IPS-NIHi11 (cell line): ENCODE results near the gene POLR1C.
"Not testable (repeated sequence)": the region's sequence is repeated elsewhere in the genome, so short reads cannot be mapped to it uniquely, and the experiment has no call there.

ENCODE experiments used
- DNase-seq: peaks from one replicate; pipeline ENCODE4 v3.0.0; 2012; ENCODE audit warnings: mixed read lengths, low spot score

POLR1C gene, protein sequence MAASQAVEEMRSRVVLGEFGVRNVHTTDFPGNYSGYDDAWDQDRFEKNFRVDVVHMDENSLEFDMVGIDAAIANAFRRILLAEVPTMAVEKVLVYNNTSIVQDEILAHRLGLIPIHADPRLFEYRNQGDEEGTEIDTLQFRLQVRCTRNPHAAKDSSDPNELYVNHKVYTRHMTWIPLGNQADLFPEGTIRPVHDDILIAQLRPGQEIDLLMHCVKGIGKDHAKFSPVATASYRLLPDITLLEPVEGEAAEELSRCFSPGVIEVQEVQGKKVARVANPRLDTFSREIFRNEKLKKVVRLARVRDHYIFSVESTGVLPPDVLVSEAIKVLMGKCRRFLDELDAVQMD

DNA sequence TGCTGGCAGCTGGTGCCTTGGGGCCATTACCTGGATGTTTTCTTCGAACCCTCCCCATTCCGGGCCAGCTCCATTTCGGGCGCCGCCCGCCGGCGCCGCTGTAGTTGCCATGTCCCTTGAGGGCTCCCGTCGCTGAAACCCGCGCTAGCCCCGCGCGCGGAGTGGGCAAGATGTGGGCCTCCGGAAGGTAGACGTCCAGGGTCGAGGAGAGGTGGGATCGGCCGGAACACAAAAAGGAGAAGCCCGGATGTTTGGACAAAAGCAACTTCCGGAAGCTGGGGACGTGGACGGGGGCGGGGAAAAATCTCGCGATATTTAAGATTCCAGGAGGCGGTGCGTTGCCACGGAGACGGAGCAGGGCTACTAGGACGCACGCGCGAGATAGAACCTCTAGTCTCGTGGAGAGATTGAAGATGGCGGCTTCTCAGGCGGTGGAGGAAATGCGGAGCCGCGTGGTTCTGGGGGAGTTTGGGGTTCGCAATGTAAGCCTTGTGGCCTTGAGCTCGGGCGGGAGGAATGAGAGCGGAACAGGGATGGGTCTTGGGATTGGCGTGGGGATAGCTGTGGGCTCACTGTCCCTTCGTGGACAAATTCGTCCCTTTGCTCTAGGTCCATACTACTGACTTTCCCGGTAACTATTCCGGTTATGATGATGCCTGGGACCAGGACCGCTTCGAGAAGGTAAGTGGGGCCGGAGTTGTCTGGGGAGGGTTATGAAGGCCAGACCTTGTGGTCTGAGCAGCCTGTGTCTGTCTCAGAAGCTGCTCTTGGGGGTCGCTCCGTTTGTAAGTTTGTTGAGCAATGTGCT, at the start of gene POLR1C, which contains the start of gene YIPF3:
Gene POLR1C (plus strand): TSS at position 393 of the 808 bp plus-strand sequence. CDS start 21 bp downstream, at position 414.
Gene YIPF3 (minus strand): TSS at position 230 of the 808 bp plus-strand sequence. CDS start 119 bp downstream, at position 111.
- DNase-seq = peak; percentile 96

DNA sequence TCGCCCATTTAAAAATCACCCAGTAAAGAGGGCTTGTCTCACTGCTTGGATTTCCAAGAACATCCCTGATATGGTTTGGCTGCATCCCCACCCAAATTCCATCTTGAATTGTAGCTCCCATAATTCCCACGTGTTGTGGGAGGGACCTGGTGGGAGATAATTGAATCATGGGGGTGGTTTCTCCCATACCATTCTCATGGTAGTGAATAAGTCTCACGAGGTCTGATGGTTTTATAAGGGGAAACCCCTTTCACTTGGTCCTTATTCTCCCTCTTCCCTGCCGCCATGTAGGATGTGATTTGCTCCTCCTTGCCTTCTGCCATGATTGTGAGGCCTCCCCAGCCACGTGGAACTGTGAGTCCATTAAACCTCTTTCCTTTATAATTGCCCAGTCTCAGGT, 49.6 kb upstream of the POLR1C start:
- not testable (repeated sequence) for DNase-seq

DNA sequence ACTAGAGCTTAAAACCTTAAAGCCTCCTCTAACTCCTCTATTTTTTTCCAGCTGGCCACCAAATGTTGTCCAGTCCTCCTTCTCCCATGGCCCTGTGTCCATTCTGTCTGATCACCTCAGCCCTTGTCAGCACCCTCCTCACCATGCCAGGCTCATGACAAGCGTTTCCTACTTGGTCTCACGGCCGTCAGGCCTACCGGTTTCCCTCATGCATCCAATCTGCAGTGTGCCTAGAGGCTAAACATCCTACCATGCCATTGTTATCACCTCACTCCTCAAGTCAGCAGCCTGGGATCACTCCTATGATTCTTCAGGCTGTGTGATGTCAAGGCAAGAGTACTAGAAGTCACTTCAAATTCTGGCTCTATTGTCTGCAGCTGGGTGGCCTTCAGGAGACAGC, 49.1 kb upstream of the POLR1C start:
- DNase-seq = no peak

DNA sequence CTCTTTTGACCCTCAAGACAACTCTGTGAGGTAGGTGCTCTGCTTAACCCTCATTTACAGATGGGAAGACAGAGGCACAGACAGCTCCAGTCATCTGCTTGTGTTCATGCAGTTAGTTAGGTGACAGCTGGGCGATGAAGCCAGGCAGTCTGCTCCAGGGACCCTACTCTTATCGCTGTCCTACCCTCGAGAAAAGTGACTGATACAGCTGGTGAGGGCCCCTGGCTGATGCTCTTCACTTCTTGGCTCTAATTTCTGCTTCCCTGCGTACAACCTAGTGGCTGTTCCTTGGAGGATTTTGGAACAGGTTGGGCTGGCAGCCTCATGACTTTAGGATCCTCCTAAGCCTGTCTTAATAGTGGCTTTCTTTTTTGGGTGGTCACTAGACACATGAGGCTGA, 48.6 kb upstream of the POLR1C start:
- no peak for DNase-seq

DNA sequence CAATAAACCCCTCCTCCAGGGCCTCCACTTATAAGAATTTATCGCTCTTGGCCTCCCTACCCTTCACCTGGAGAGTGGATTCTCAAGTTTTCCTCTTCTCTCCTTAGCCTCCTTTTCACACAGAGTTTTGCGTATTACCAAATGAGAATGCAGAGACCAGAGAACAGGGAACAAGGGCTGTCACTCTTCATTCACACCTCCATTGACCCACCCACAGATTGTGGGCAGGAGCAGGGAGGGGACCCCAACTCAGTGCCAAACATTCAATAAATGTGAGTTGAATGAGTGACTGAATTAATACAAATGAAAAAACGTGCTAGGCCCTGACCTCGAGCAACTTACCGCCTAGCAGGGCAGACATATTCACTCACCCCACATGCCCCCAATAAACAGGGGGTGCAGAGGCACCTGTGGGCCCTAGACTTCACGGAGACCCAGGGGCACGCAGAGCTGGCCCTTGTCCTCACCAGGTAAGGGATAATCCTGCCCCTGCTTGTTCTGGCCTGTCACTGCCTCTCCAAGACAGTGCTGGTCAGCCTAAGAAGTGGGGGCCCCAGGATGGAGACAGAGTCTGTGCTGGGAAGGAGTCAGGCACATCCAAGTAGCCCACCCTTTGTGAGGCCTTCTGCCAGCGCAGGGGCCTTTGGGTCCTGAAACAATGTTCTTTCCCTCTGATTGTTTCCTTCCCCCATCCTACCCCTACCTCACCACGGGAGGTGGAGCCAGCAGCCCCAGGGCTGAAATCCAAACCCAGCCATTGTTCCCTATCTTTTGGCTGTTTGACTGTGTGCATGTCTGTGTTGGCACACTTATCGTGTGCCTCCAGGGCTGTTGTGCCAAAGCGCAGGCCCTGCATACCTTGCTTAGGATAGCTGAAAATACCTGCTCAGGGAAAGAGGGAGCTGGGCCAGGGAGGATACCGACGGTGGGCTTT, 47.9 kb upstream of the POLR1C start:
- no peak for DNase-seq

DNA sequence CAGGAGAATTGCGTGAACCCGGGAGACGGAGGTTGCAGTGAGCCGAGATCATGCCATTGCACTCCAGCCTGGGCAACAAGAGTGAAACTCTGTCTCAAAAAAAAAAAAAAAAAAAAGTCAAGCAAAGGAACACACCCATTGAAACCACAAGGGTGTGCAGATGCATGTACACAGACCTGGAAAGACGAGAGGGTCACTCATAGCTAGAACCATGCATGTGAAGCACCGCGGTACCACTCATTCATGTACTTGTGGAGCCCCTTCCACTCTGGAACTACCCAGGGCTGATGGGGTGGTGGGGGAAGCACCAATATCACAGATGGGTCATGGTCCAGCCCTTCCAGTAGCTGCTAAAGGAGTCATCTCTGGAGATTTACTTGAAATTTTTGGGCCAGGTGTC, 46.9 kb upstream of the POLR1C start:
- DNase-seq = no peak

DNA sequence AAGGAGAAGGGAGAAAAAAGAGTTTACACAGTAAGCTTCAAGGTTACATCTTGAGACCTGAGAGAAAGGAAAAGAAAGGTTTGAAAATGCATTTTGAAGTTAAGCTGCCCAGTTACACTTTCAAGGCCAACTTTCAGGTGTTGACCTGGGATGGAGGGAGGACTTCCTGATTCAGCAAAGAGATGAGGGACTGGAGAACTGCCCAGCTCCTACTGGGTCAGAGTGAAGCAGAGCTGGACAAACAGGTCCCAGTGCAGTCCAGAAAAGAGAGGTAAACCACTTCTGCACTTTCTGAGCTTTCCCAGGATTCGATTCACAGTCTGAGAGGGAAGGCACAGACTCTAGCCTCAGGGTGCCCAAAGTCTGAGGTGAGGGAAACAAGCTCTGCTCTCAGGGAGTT, 45.5 kb upstream of the POLR1C start:
- no peak for DNase-seq

DNA sequence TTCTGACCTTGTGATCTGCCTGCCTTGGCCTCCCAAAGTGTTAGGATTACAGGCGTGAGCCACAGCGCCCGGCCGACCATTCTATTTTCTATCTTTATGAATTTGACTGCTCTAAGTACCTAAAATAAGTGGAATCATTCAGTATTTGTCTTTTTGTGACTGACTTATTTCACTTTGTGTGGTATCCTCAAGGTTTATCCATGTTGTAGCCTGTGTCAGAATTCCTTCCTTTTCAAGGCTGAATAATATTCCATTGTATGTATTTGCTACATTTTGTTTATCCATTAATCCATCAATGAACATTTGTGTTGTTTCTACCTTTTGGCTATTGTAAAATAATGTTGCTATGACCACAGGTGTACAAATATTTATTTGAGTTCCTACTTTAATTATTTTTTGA, 44.4 kb upstream of the POLR1C start:
- DNase-seq = no peak

DNA sequence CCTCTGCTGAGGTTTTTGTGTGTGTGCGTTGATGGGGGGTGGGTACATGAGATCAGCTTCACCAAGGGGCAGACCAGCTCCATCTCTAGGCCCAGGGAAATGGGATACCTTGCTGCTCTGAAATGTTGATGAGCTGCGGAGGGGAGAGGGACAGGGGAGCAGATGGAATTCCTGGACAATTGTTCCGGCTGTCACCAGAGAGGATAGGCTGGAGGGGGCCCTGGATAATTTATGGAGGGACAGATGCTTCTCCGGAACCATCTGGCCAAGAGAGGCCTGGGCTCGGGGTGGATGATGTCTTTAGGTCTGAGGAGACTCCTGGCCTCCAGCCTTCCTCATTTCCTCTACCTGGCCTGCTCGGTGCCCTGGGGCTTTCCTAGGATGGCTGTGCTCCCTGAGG, 41.4 kb upstream of the POLR1C start:
- DNase-seq = no peak

DNA sequence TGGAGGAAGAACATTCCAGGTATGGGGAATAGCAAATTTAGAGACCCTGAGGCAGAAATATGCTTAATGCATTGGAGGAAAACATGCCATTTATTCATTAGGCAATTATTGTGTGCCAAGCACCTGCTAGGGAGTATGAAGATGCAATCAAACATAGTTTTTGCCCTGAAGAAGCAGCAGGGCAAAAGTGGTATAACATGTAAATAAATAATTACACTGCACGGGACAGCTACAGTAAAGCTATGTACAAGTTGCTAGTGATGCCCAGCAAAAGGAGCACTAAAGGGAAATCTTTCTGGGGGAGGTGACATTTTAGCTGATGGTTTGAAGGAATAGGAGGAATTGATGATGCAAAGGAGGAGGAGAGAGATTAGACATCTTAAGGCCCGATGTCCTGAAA, 40.1 kb upstream of the POLR1C start:
- no peak for DNase-seq

DNA sequence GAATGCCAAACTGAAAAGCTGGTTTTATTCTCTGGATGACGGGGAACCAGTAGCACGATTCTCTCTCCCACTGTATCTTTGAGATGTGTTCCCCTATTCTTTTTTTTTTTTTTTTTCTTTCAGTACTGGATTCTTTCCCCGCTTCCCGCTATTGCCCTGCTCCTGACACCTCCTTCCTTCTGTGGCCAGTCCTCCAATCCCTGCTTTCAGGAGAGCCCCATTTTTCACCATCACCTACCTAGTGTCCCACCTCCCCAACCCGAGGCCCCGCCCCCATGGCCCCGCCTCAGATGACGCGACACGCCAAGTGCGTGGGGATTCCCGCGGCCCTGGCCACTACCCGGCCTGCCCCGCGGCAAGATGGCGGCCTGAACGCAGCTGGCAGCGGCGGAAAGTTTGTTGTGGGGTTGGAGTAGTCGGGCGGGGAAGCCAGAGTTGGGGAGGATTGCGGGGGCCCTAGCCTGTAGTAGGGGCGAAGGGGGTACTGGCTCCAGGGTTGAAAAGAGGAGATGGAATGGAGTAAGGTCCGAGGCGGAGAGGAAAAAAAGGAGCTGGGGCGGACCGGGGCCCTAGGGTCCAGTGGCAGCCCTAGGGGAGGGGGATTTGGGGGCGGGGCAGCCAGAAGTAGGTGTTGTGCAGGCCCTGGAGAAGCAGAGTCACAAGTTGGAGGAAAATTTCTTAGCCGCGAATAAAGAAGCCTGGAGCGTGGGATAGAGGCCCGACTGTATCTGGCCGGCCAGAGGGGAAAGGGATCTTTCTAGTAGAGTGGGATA, 39.5 kb upstream of the POLR1C start, which contains the start of gene TJAP1:
Gene TJAP1 (plus strand): TSS at position 336 of the 773 bp plus-strand sequence. CDS start 21,432 bp downstream, outside the sequence.
- peak; percentile 100 for DNase-seq

DNA sequence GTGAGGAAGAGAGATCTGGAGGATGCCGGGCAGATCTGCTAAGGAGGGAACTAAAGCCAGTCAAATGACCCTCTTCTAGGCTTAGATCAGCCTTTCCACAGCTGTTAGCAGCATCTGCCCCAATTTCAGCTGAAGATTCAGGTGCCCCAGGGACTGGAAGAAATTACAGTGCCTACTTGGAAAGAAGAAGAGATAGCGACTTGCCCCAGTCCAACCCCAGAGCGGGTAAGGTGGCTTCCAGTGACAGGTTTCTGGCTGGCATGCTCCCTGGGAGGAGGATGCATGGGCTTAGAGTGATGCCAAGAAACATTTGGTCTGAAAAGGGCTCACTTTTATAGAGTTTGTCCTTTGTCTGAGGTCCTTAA, 38.9 kb upstream of the POLR1C start:
- no peak for DNase-seq

DNA sequence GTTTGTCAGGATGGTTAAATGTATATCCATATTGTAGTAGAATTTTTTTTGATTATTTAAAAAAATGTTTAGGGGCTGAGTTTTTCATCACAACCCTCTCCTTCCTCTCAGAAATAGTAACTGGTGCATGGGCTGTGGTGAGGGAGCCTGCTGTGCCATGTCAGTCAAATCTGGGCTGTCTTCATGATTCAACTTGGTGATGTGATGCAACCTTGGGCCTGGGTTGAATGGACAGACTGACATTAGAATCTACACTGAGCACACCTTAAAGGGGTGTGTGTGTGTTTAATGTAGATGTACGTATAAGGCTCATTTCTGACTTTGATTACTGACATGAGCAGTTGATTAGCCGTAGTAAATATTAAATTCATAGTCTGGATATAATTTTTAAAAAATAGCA, 35.8 kb upstream of the POLR1C start:
- no peak for DNase-seq

DNA sequence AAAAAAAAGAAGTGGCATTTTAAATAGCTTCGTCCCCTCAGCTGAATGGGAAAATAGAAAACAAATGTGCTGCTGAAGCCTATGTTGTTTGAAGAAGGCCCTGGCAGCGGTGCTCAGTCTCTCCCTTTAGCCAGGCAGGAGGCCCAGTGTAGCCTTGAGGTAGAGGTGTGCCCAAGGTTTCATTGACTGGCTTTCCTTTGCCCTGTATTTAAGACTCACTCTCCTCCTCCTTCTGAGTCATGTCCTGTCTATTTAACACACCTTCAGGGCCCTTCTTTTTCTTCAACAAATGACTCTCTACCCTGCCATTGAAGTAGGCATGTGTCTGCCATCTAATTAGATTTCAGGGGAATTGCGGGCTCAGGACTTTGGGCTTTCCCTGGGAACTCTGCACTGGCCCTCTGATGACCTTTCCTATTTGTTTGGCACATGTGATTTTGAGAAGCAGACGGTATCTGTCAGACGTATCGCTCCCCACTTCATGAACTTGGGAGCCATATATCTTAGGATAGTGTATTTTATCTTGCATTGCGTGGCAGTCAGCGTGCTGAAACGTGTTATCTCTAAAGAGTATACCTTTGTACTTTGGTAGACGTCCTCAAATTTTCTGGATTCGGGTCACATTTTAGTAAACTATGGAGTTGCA, 35.2 kb upstream of the POLR1C start:
- no peak for DNase-seq

DNA sequence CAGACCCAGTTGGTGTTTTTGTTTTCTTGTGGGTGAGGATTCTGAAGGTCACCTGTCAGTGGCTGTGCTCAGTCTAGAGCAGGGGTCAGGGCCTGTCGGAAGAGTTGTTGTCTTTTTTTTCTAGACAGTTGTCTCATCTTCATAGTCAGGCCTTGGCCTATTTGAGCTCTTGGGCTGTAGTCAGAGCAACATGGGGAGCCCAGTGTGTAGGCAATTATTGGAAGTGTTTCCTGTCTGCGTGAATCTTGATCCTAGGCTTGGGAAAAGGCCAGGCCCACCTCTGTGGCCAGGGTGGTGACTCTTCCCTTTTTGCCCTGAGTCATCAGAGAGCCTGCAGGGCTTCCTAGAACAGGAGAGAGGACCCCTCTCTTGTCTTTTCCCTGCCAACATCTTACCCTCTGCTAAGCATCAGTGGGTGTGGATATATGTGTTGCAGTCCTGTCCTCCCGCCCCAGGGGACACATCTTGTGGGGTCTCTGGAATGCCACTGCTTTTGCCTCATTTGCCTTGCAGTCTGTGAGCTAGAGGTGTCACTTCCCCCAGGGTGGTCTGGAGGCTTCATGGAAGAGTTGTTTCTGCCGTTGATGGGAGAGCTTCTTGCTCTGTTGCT, 28.1 kb upstream of the POLR1C start:
- DNase-seq = no peak

DNA sequence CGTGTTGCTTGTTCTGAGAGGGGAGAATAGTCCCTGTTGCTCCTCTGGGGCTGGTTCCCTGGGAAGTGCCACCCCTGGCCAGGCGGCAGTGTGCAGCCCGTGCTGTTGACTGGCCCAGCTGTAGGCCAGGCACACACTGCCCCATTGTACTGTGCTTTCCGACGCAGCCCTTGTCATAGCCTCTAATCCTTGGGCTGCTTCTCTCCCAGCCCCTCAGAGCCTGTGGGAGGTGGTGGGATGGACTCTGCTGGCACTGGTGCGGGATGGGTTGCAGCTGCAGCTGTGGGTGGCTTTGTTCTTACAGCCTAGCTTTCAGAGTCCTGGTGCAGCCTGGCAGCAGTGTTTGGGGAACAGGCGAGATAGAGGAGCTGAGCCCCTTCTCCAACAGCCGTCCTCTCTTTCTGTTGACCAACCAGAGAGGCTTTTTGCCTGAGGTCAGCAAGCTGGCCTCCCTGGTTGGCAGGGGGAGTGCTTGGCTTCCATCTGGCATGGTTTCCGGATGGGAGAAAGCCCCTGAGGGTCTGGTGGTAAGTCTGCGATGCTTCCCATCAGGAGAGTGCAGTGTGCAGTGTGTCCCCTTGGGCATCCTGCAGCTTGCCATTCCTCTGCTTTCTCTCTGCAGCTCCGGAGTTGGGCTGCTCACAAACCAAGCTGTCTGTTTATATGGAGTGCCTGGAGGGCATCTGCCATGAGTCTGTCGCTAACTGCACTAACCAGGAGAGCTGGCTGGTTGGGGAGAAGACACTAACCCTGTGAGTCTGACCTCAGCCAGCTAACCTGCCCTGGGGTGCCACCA, 27.4 kb upstream of the POLR1C start:
- no peak for DNase-seq

DNA sequence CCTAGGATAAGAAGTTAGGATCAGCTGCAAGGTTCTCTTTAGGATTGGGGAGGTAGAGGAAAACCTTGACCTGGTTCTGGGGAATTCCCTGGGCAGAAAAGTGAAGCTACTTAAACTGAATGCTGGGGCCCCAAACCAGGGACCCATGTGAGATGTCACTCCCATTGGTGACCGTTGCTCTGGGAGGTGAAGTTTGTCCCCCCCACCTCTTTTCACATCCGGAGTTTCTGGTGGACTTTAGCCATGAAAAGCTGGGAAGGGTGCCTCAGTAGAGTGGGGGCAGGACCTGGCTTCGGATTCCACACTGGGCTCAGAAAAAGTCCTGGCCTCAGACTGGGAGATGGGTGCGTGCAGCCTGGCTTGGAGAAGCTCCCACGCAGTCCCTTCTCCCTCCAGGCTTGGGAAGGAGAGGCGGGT, 26.4 kb upstream of the POLR1C start:
- no peak for DNase-seq

DNA sequence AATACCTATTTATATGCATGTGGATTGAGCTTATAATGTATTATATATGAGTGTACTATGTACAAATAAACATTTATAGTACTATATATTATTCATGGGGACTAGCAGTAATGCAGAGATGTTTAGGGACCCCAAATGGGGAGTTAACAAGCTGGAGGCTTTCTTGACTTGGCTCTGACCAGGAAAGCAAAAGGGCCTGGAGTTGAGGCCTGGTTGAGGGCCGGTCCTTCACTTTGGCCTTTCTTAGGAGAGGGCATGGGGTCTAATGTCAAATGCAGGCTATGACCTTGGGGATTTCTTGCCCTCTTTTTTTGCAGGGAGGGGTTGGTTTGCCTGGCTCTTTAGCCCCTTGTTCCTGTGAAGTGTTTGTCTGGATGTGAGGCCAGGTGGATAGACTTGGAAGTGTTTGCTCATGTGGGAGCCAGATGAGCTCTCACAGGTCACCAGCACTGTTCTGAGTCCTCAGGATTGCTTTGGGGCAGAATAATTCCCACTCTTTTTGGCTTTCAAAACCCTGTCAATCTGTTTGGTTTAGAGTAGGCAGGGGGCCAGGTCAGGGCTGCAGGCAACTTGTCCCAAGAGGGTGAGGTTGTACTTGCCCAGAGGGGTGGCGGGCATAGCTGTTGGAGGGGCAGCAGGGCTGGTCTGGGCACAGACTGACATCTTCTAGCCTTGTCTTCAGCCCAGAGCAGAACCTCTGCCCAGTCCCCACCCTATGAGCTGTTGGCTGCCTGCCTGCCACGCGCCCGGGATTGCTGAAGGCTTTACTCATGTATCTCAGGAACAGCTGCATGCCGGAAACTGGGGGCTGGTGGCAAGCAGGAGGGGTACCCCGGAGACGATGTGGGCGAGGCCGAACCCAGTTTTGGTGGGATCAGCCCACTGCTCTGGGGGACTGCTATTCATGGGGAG, 24.9 kb upstream of the POLR1C start:
- no peak for DNase-seq
